Measurements from ENCODE around the gene BPHL. TPM values are rescaled to one million over a fixed set of nuclear protein-coding genes. Genes with fewer than 3 reads are reported as not detected.
"Not testable (repeated sequence)": the region's sequence is repeated elsewhere in the genome, so short reads cannot be mapped to it uniquely, and the experiment has no call there.

Gene BPHL
- total and polyA plus RNA-seq, 4 donors = 6.0 to 14.9 (median 13.0) TPM

DNA sequence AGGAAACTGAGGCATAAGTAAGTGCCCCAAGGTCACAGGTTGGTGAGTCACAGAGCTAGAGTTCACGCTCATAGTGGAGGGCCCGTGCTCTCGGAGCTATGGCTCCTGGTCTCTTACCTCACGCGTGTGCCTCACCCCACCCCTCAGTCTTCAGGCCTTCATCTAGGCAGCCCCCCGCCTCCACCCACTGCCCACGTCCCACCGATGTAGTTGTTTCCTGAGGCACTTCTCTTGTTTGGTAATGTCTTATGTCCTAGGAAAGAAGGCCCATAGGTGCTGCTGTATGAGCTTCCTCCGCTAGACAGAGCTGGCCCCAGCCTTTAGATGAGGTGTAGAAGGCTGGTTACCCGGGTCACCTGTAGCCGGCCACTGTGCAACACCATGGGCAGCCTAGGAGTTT, 45.1 kb upstream of the BPHL start:
- 93 to 97% methylated on average over 11 of the region's 11 CpGs for WGBS, 2 donors
- Histone ChIP-seq H3K27me3 (ENCODE audit: control insufficient read depth in 3 of 3, insufficient read depth in 3 of 3, low read length in 2 of 3) (no peaks in the 10 kb centered on the region), H3K36me3 (ENCODE audit: control insufficient read depth in 4 of 4, insufficient read depth in 4 of 4, low read length in 4 of 4) (peaks cover 7 to 15% (median 14%) of the 10 kb centered on the region in 4 donors), H3K4me3 (no peak overlapping the region), H3K27ac (ENCODE audit: low read depth in 1 of 2, low read length in 1 of 2) (no peak overlapping the region), H3K9ac (ENCODE audit: insufficient read depth in 1 of 2, low read length in 2 of 2) (no peak overlapping the region), H3K4me1 (ENCODE audit: control insufficient read depth in 5 of 5, insufficient read depth in 5 of 5, low read length in 5 of 5) (peaks cover 0 to 20% (median 4%) of the 10 kb centered on the region in 5 donors), H3K9me3 (ENCODE audit: control insufficient read depth in 4 of 4, insufficient read depth in 3 of 4, low read length in 3 of 4) (peaks cover 0 to 2% (median 0%) of the 10 kb centered on the region in 4 donors)
- TF ChIP-seq, protein P1, sequence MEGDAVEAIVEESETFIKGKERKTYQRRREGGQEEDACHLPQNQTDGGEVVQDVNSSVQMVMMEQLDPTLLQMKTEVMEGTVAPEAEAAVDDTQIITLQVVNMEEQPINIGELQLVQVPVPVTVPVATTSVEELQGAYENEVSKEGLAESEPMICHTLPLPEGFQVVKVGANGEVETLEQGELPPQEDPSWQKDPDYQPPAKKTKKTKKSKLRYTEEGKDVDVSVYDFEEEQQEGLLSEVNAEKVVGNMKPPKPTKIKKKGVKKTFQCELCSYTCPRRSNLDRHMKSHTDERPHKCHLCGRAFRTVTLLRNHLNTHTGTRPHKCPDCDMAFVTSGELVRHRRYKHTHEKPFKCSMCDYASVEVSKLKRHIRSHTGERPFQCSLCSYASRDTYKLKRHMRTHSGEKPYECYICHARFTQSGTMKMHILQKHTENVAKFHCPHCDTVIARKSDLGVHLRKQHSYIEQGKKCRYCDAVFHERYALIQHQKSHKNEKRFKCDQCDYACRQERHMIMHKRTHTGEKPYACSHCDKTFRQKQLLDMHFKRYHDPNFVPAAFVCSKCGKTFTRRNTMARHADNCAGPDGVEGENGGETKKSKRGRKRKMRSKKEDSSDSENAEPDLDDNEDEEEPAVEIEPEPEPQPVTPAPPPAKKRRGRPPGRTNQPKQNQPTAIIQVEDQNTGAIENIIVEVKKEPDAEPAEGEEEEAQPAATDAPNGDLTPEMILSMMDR (IDR thresholded peaks at IDR 0.05; ENCODE audit: control extremely low read depth, extremely low read depth) = no peak
- DNase-seq (no peak), ATAC-seq (ENCODE audit: insufficient read depth, low FRiP score) (no peak)

DNA sequence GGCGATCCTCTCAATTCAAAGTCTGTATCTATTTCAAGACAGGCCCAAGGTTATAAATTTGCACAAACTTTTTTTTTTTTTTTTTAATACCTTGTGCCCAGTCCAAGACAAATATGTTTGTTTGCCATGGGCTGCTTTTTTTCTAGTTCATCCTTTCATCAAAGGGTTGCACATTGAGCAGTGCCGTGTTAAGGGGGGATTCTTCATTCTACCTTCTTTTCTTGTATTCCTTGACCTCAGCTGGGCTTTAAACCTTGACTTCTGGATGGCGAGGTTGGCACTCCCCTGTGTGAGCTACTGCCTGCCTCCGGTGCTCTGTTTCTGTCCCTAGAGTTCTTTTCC, 42.8 kb upstream of the BPHL start:
- H3K27ac ChIP-seq (ENCODE audit: low read depth in 1 of 2, low read length in 1 of 2) = no peak overlapping the region
- no peak overlapping the region for H3K9ac ChIP-seq (ENCODE audit: insufficient read depth in 1 of 2, low read length in 2 of 2)
- DNase-seq (no peak), ATAC-seq (ENCODE audit: insufficient read depth, low FRiP score) (no peak)
- H3K4me1 ChIP-seq (ENCODE audit: control insufficient read depth in 5 of 5, insufficient read depth in 5 of 5, low read length in 5 of 5) = peaks cover 0 to 9% (median 0%) of the 10 kb centered on the region in 5 donors
- peaks cover 16 to 25% (median 23%) of the 10 kb centered on the region in 4 donors for H3K36me3 ChIP-seq (ENCODE audit: control insufficient read depth in 4 of 4, insufficient read depth in 4 of 4, low read length in 4 of 4)
- H3K27me3 ChIP-seq (ENCODE audit: control insufficient read depth in 3 of 3, insufficient read depth in 3 of 3, low read length in 2 of 3) = no peaks in the 10 kb centered on the region
- H3K4me3 ChIP-seq = no peak overlapping the region
- TF ChIP-seq, protein P1 (IDR thresholded peaks at IDR 0.05; ENCODE audit: control extremely low read depth, extremely low read depth) = no peak
- H3K9me3 ChIP-seq (ENCODE audit: control insufficient read depth in 4 of 4, insufficient read depth in 3 of 4, low read length in 3 of 4) = peaks cover 0 to 2% (median 0%) of the 10 kb centered on the region in 4 donors
- WGBS, 2 donors = 45 to 66% methylated on average over 4 of the region's 4 CpGs

DNA sequence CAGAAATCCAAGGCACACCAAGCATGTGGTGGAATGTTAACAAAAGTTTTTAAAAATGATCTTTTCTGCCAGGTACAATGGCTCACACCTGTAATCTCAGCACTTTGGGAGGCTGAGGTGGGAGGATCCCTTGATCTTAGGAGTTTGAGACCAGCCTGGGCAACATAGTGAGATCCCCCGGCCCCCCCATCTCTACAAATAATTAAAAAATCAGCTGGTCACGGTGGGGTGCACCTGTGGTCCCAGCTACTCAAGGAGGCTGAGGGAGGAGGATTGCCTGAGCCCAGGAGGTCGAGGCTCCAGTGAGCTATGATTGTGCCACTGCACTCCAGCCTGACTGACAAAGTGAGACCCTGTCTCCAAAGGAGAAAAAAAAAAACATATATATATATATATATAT, 42.2 kb upstream of the BPHL start:
- peaks cover 20 to 30% (median 25%) of the 10 kb centered on the region in 4 donors for H3K36me3 ChIP-seq (ENCODE audit: control insufficient read depth in 4 of 4, insufficient read depth in 4 of 4, low read length in 4 of 4)
- peaks cover 0 to 2% (median 0%) of the 10 kb centered on the region in 4 donors for H3K9me3 ChIP-seq (ENCODE audit: control insufficient read depth in 4 of 4, insufficient read depth in 3 of 4, low read length in 3 of 4)
- peaks cover 0 to 9% (median 0%) of the 10 kb centered on the region in 5 donors for H3K4me1 ChIP-seq (ENCODE audit: control insufficient read depth in 5 of 5, insufficient read depth in 5 of 5, low read length in 5 of 5)
- no peak overlapping the region for H3K9ac ChIP-seq (ENCODE audit: insufficient read depth in 1 of 2, low read length in 2 of 2)
- WGBS, 2 donors = 95% methylated on average over 3 of the region's 3 CpGs
- H3K27me3 ChIP-seq (ENCODE audit: control insufficient read depth in 3 of 3, insufficient read depth in 3 of 3, low read length in 2 of 3) = no peaks in the 10 kb centered on the region
- H3K4me3 ChIP-seq = no peak overlapping the region
- H3K27ac ChIP-seq (ENCODE audit: low read depth in 1 of 2, low read length in 1 of 2) = no peak overlapping the region
- TF ChIP-seq, protein P1 (IDR thresholded peaks at IDR 0.05; ENCODE audit: control extremely low read depth, extremely low read depth) = no peak
- no peak for ATAC-seq (ENCODE audit: insufficient read depth, low FRiP score)
- no peak for DNase-seq

DNA sequence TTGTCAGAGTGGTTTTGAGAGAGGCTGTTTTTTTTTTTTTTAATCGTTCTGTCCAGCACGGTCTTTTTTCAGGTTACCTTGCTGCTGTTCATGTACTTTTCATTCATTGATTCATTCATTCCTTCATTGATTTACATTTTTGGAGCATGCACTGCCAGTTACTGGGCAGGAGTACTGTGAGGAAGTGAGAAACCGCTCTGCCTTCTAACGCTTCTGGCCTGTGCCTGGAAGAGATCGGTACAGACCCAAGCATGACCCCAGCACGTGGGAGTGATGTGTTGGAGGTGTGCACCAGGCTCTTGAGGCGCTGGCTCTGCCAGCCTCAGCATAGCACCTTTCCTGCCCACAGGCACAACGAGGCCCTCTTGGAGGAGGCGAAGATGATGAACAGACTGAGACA, 41.1 kb upstream of the BPHL start:
- TF ChIP-seq, protein P1 (IDR thresholded peaks at IDR 0.05; ENCODE audit: control extremely low read depth, extremely low read depth) = no peak
- 85 to 91% methylated on average over 9 of the region's 9 CpGs for WGBS, 2 donors
- H3K9ac ChIP-seq (ENCODE audit: insufficient read depth in 1 of 2, low read length in 2 of 2) = no peak overlapping the region

DNA sequence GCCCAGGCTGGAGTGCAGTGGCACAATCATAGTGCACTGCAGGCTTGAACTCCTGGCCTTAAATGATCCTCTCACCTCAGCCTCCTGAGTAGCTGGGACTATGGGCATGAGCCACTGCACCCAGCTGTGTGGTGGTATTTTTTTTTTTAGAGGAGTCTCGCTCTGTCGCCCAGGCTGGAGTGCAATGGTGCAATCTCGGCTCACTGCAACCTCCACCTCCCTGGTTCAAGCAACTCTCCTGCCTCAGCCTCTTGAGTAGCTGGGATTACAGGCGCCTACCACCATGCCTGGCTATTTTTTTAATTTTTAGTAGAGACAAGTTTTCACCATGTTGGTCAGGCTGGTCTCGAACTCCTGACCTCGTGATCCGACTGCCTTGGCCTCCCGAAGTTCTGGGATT, 39.6 kb upstream of the BPHL start:
- WGBS, 2 donors = 93 to 96% methylated on average over 8 of the region's 8 CpGs
- H3K36me3 ChIP-seq (ENCODE audit: control insufficient read depth in 4 of 4, insufficient read depth in 4 of 4, low read length in 4 of 4) = peaks cover 31 to 40% (median 36%) of the 10 kb centered on the region in 4 donors
- H3K4me3 ChIP-seq = not testable (repeated sequence)

More for the DNA sequence above, 41.1 kb upstream of the BPHL start:
- Histone ChIP-seq H3K36me3 (ENCODE audit: control insufficient read depth in 4 of 4, insufficient read depth in 4 of 4, low read length in 4 of 4) (peaks cover 20 to 30% (median 26%) of the 10 kb centered on the region in 4 donors), H3K27ac (ENCODE audit: low read depth in 1 of 2, low read length in 1 of 2) (no peak overlapping the region), H3K9me3 (ENCODE audit: control insufficient read depth in 4 of 4, insufficient read depth in 3 of 4, low read length in 3 of 4) (peaks cover 0 to 2% (median 0%) of the 10 kb centered on the region in 4 donors), H3K27me3 (ENCODE audit: control insufficient read depth in 3 of 3, insufficient read depth in 3 of 3, low read length in 2 of 3) (no peaks in the 10 kb centered on the region), H3K4me1 (ENCODE audit: control insufficient read depth in 5 of 5, insufficient read depth in 5 of 5, low read length in 5 of 5) (peaks cover 0 to 9% (median 0%) of the 10 kb centered on the region in 5 donors), H3K4me3 (no peak overlapping the region)
- DNase-seq (no peak), ATAC-seq (ENCODE audit: insufficient read depth, low FRiP score) (no peak)

More for the DNA sequence above, 39.6 kb upstream of the BPHL start:
- ATAC-seq (ENCODE audit: insufficient read depth, low FRiP score); H3K9ac ChIP-seq (ENCODE audit: insufficient read depth in 1 of 2, low read length in 2 of 2); DNase-seq; H3K27ac ChIP-seq (ENCODE audit: low read depth in 1 of 2, low read length in 1 of 2); H3K9me3 ChIP-seq (ENCODE audit: control insufficient read depth in 4 of 4, insufficient read depth in 3 of 4, low read length in 3 of 4); H3K27me3 ChIP-seq (ENCODE audit: control insufficient read depth in 3 of 3, insufficient read depth in 3 of 3, low read length in 2 of 3); H3K4me1 ChIP-seq (ENCODE audit: control insufficient read depth in 5 of 5, insufficient read depth in 5 of 5, low read length in 5 of 5): not testable (repeated sequence)

Data from lung (tissue), 12 donors.